CD8-positive, alpha-beta memory T cell (primary cell): Measurements from ENCODE around the gene CFAP77. TPM values are rescaled to one million over a fixed set of nuclear protein-coding genes. Genes with fewer than 3 reads are reported as not detected.

Experiments used
- polyA plus RNA-seq: library from polyadenylated mRNA; unstranded; fragments of 300-500 nt; fragmentation: Illumina TruSeq; gene quantifications from one replicate; pipeline ENCODE4 v1.2.3, GENCODE V29; 2021
- total RNA-seq, 2 experiments: library from RNA; stranded (reverse); gene quantifications; one replicate each; pipeline ENCODE4 v1.2.3, GENCODE V29; 2021

Gene CFAP77
- total and polyA plus RNA-seq, 3 experiments from 2014 or later: not detected

Other genes with a start within 250 kb of the CFAP77 start
- 1 to 10 TPM; 1.3 to 2.0 TPM for gene NTNG2, start 248.2 kb upstream of the CFAP77 start, total RNA-seq
- 3.6 TPM for gene NTNG2, start 248.2 kb upstream of the CFAP77 start, polyA plus RNA-seq
- gene SETX, start 55.2 kb upstream of the CFAP77 start, total RNA-seq: 10 to 100 TPM; 37.3 to 39.3 TPM
- 32.4 TPM for gene SETX, start 55.2 kb upstream of the CFAP77 start, polyA plus RNA-seq
- gene TTF1, start 3.4 kb upstream of the CFAP77 start, total RNA-seq: 10 to 100 TPM; 23.9 to 25.1 TPM
- 7.3 TPM for gene TTF1, start 3.4 kb upstream of the CFAP77 start, polyA plus RNA-seq
- not detected for gene BARHL1, start 172.4 kb downstream of the CFAP77 start, total RNA-seq
- gene BARHL1, start 172.4 kb downstream of the CFAP77 start, polyA plus RNA-seq: not detected